Spleen (tissue), 11 donors: ENCODE data around the gene COLGALT1. TPM values are rescaled to one million over a fixed set of nuclear protein-coding genes. Genes with fewer than 3 reads are reported as not detected.
"Not testable (repeated sequence)": the region's sequence is repeated elsewhere in the genome, so short reads cannot be mapped to it uniquely, and the experiment has no call there.

Source experiments
- DNase-seq: peaks from one replicate; pipeline ENCODE4 v3.0.0-alpha.2; 2020
- H3K27ac ChIP-seq, 8 donors: fragments of 200-600 bp; sonication (generic) in 7 of 8; 1 replicate in 4 of 8; 2 replicates in 4 of 8; pipeline versions ENCODE4 v1.5.0 to v1.8.0; 2016 to 2021; ENCODE audit warnings: inconsistent platforms in 4 of 8, mild to moderate bottlenecking in 4 of 8, moderate library complexity in 1 of 8
- H3K27me3 ChIP-seq, 7 donors: fragments of 200-600 bp; sonication (generic) in 6 of 7; replicated peaks in 1 of 7; 1 replicate in 4 of 7; 2 replicates in 3 of 7; pipeline versions ENCODE4 v1.5.0 to v1.8.0; 2016 to 2021; ENCODE audit warnings: inconsistent platforms in 3 of 7, mild to moderate bottlenecking in 1 of 7
- H3K36me3 ChIP-seq, 6 donors: fragments of 200-600 bp; sonication (generic) in 5 of 6; 1 replicate in 4 of 6; 2 replicates in 2 of 6; pipeline versions ENCODE4 v1.5.0 to v1.8.0; 2016 to 2021; ENCODE audit warnings: inconsistent platforms in 2 of 6
- H3K4me1 ChIP-seq, 6 donors: fragments of 200-600 bp; sonication (generic) in 5 of 6; 1 replicate in 3 of 6; 2 replicates in 3 of 6; pipeline versions ENCODE4 v1.5.0 to v1.8.0; 2016 to 2021; ENCODE audit warnings: inconsistent platforms in 3 of 6
- H3K4me3 ChIP-seq, 8 donors: fragments of 200-600 bp; sonication (generic) in 7 of 8; 1 replicate in 4 of 8; 2 replicates in 4 of 8; pipeline versions ENCODE4 v1.5.0 to v1.8.0; 2016 to 2021; ENCODE audit warnings: inconsistent platforms in 4 of 8, mild to moderate bottlenecking in 4 of 8, moderate library complexity in 2 of 8
- H3K9me3 ChIP-seq, 8 donors: fragments of 200-600 bp; sonication (generic) in 7 of 8; 1 replicate in 4 of 8; 2 replicates in 4 of 8; pipeline versions ENCODE4 v1.5.0 to v1.8.0; 2016 to 2021; ENCODE audit warnings: inconsistent platforms in 4 of 8
- POLR2A ChIP-seq, 3 donors: fragments of 450-650 bp; IDR thresholded peaks; one replicate each; pipeline ENCODE4 v1.5.1; 2017; ENCODE audit warnings: antibody characterized with exemption in 3 of 3, mild to moderate bottlenecking in 1 of 3
- POLR2AphosphoS5 ChIP-seq, 3 donors: sonication (generic); formaldehyde crosslinking; IDR thresholded peaks; one replicate each; pipeline ENCODE4 v1.5.1; 2017; ENCODE audit warnings: antibody characterized with exemption in 3 of 3
- WGBS, 5 donors: extraction: QIAGEN DNeasy Blood & Tissue Kit in 3 of 5; methylation state at CpG; one replicate each; pipeline versions ENCODE4 v1.1.5 to v1.1.7; 2013 to 2018; 5-methylcytosine and 5-hydroxymethylcytosine counted together
- intact Hi-C: fragments of 100-400 bp; cut with DNase I; formaldehyde crosslinking; loops from one replicate; pipeline ENCODE4 v1.15.0; 2023; ENCODE audit warnings: low total_unique reads
- polyA plus RNA-seq, 3 donors: library from polyadenylated mRNA; stranded (reverse); fragments of 200-250 nt; gene quantifications; one replicate each; pipeline ENCODE4 v1.2.1, GENCODE V29; 2013
- total RNA-seq, 7 donors: library from RNA; depleted of rRNA in 3 of 7; stranded (reverse); fragments of >200 nt in 3 of 7; fragmentation: NEBNext Ultra II Directional in 4 of 7; extraction: Animal tissue kit (Norgen Biotek cat#: 25700) in 4 of 7; gene quantifications; one replicate each; pipeline versions ENCODE4 v1.1.0 to v1.2.1, GENCODE V29; 2016 to 2021
- TF ChIP-seq, protein P1 (sequence below), 11 experiments: fragments of 200-600 bp in 7 of 11; fragments of 450-650 bp in 4 of 11; sonication (generic) in 4 of 11; IDR thresholded peaks in 8 of 11; conservative IDR thresholded peaks in 3 of 11; 1 replicate in 7 of 11; 2 replicates in 4 of 11; pipeline versions ENCODE4 v1.4.0 to v1.8.0; 2016 to 2021; ENCODE audit warnings: antibody characterized with exemption in 11 of 11, inconsistent platforms in 4 of 11, mild to moderate bottlenecking in 1 of 11
- donor health status: healthy with polysubstance abuse.
- donor health status: DM: no; HTN: no; CAD: no; lungs with moderate emphysema.
- donor health status: DM: no; HTN: no; CAD: no.
- donor health status: Bipolar disorder and iron deficiency.
- donor health status: healthy.
- donor health status: DM: no; HTN: no; CAD: no.
- donor health status: DM: yes; HTN: yes; CAD: no.

COLGALT1 gene
- total and polyA plus RNA-seq, 10 donors = 52.4 to 146 (median 92.0) TPM

DNA sequence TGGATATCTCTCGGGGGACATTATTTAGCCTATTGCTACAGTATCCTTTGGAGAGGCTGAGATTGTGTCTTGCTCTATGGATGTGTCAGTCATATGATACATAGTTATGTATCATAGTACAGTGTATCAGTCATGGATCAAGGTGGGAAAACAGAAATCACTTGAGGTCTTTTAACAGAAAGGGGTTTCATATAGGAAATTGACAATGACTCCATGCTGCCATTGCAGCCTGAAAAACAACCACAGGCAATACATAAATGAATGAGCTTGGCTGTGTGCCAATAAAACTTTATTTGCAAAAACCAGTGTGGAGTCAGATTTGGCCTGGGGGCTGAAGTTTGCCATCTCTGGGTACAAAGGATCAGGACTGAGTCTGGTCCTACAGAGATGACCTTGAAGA, 35.4 kb downstream of the COLGALT1 start:
- intact Hi-C loops = no loop called here

DNA sequence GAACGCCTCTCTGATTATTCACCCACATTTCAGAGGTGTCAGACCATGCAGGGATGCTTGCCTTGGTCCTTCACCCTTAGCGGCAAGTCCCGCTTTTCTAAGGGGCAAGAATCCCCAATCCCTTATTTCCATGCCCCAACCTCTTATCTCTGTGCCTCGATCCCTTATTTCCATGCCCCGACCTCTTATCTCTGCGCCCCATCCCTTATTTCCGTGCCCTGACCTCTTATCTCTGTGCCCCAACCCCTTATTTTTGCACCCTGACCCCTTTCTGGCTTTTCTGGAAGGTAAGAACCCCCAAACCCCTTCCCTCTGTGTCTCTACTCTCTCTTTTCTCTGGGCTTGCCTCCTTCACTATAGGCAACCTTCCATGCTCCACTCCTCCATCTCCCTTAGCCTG, 38.8 kb downstream of the COLGALT1 start:
- peaks cover 0 to 12% (median 0%) of the 10 kb centered on the region in 7 donors for H3K27me3 ChIP-seq
- H3K4me3 ChIP-seq, intact Hi-C loops, H3K9me3 ChIP-seq, DNase-seq, H3K36me3 ChIP-seq, H3K27ac ChIP-seq, H3K4me1 ChIP-seq: not testable (repeated sequence)
- WGBS, 5 donors = 66 to 88% (median 80%) methylated on average over 7 of the region's 7 CpGs

More for the DNA sequence above, 35.4 kb downstream of the COLGALT1 start:
- WGBS, 5 donors = 0 to 97% (median 41%) methylated on average over 1 of the region's 1 CpG
- Histone ChIP-seq H3K36me3 (no peaks in the 10 kb centered on the region), H3K9me3 (no peaks in the 10 kb centered on the region), H3K4me1 (no peaks in the 10 kb centered on the region), H3K27ac (no peak overlapping the region), H3K27me3 (peaks cover 0 to 12% (median 0%) of the 10 kb centered on the region in 7 donors), H3K4me3 (no peak overlapping the region)
- no peak for DNase-seq
- TF ChIP-seq, protein P1, sequence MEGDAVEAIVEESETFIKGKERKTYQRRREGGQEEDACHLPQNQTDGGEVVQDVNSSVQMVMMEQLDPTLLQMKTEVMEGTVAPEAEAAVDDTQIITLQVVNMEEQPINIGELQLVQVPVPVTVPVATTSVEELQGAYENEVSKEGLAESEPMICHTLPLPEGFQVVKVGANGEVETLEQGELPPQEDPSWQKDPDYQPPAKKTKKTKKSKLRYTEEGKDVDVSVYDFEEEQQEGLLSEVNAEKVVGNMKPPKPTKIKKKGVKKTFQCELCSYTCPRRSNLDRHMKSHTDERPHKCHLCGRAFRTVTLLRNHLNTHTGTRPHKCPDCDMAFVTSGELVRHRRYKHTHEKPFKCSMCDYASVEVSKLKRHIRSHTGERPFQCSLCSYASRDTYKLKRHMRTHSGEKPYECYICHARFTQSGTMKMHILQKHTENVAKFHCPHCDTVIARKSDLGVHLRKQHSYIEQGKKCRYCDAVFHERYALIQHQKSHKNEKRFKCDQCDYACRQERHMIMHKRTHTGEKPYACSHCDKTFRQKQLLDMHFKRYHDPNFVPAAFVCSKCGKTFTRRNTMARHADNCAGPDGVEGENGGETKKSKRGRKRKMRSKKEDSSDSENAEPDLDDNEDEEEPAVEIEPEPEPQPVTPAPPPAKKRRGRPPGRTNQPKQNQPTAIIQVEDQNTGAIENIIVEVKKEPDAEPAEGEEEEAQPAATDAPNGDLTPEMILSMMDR (IDR thresholded peaks at IDR 0.05 in 8 of 11, conservative IDR thresholded peaks at IDR 0.05 in 3 of 11) = no peak
- TF ChIP-seq POLR2A (IDR thresholded peaks at IDR 0.05) = no peak
- TF ChIP-seq POLR2AphosphoS5 (IDR thresholded peaks at IDR 0.05) = no peak

DNA sequence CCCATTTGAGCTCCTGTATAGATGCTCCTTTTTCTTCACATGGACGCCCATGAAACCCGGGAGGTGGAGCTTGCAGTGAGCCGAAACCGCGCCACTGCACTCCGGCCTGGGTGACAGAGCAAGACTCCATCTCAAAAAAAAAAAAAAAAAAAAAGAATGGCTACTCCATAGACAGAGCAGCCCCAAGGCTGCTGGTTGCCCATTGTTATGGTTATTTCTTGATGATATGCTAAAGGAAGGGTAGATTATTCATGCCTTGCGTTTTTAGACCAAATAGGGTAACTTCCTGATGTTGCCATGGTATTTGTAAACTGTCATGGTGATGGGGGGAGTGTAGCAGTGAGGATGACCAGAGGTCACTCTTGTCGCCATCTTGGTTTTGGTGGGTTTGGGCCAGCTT, 42.6 kb downstream of the COLGALT1 start:
- H3K4me3 ChIP-seq, H3K27ac ChIP-seq, H3K9me3 ChIP-seq, DNase-seq, H3K36me3 ChIP-seq, intact Hi-C loops: not testable (repeated sequence)
- Histone ChIP-seq H3K4me1 (peaks cover 0 to 12% (median 0%) of the 10 kb centered on the region in 6 donors), H3K27me3 (peaks cover 0 to 29% (median 2%) of the 10 kb centered on the region in 7 donors)
- 85 to 96% (median 92%) methylated on average over 8 of the region's 8 CpGs for WGBS, 5 donors

DNA sequence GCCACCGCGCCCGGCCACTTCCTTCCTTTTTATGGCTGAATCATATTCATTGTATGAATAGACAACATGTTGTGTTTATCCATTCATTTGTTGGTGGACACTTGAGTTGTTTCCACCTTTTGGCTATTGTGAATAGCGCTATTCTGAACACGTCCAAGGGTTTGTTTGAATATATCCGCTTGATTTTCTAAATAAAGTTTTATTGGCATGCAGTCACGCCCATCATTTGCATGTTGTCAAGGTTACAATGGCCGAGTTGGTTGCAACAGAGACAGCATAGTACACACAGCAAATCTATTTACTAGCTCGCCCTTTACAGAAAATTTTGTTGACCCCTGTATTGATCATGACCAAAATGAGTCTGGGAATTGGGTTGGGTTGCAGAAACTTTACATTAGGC, 43.5 kb downstream of the COLGALT1 start:
- WGBS, 5 donors = 62 to 86% (median 77%) methylated on average over 9 of the region's 9 CpGs
- intact Hi-C loops = no loop called here
- no peaks in the 10 kb centered on the region for H3K9me3 ChIP-seq
- no peaks in the 10 kb centered on the region for H3K36me3 ChIP-seq
- no peak overlapping the region for H3K27ac ChIP-seq
- TF ChIP-seq, protein P1 (IDR thresholded peaks at IDR 0.05 in 8 of 11, conservative IDR thresholded peaks at IDR 0.05 in 3 of 11) = no peak
- TF ChIP-seq POLR2A (IDR thresholded peaks at IDR 0.05) = no peak
- TF ChIP-seq POLR2AphosphoS5 (IDR thresholded peaks at IDR 0.05) = no peak
- no peak overlapping the region for H3K4me3 ChIP-seq
- peaks cover 0 to 38% (median 2%) of the 10 kb centered on the region in 7 donors for H3K27me3 ChIP-seq
- DNase-seq = no peak
- H3K4me1 ChIP-seq = peaks cover 0 to 12% (median 0%) of the 10 kb centered on the region in 6 donors

DNA sequence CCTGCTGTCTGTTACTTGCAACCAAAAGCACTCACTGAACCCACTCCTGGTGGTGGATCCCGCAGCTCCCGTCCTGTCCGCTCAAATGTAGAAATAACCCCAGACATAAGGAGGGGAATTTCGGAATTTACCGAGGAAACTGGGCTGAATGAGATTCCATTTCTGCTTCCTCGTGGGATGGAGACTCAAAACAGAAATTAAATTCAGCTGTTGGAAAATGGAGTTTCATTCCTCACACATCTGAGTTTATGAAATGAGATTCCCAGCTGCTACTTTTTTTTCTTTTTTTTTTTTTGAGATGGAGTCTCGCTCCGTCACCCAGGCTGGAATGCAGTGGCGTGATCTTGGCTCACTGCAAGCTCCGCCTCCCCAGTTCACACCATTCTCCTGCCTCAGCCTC, 44.3 kb downstream of the COLGALT1 start:
- WGBS, 5 donors = 76 to 84% (median 78%) methylated on average over 10 of the region's 10 CpGs

More for the DNA sequence above, 44.3 kb downstream of the COLGALT1 start:
- intact Hi-C loops = no loop called here
- peaks cover 0 to 46% (median 2%) of the 10 kb centered on the region in 7 donors for H3K27me3 ChIP-seq
- TF ChIP-seq, protein P1 (IDR thresholded peaks at IDR 0.05 in 8 of 11, conservative IDR thresholded peaks at IDR 0.05 in 3 of 11) = no peak
- no peak for TF ChIP-seq POLR2AphosphoS5 (IDR thresholded peaks at IDR 0.05)
- TF ChIP-seq POLR2A (IDR thresholded peaks at IDR 0.05) = no peak
- H3K36me3 ChIP-seq = no peaks in the 10 kb centered on the region
- H3K4me3 ChIP-seq = no peak overlapping the region
- H3K9me3 ChIP-seq = no peaks in the 10 kb centered on the region
- H3K27ac ChIP-seq = no peak overlapping the region
- peaks cover 0 to 12% (median 0%) of the 10 kb centered on the region in 6 donors for H3K4me1 ChIP-seq
- DNase-seq = no peak
